GM21367 (cell line): Measurements from ENCODE around the gene KCNJ4.

ENCODE experiments used
- ATAC-seq: cut with Tn5 transposase; IDR thresholded peaks from one replicate; pipeline ENCODE4 v1.9.1; 2021; ENCODE audit not compliant: unreplicated experiment

Gene KCNJ4

GRCh38 chr22:38455076-38455529, at the start of gene KCNJ4:
Gene KCNJ4 (minus strand): TSS chr22:38455199. CDS start chr22:38428132, 27,067 bp downstream.
- ATAC-seq: no peak

GRCh38 chr22:38503021-38503420, 48.0 kb upstream of the KCNJ4 start:
- ATAC-seq: no peak

DNA sequence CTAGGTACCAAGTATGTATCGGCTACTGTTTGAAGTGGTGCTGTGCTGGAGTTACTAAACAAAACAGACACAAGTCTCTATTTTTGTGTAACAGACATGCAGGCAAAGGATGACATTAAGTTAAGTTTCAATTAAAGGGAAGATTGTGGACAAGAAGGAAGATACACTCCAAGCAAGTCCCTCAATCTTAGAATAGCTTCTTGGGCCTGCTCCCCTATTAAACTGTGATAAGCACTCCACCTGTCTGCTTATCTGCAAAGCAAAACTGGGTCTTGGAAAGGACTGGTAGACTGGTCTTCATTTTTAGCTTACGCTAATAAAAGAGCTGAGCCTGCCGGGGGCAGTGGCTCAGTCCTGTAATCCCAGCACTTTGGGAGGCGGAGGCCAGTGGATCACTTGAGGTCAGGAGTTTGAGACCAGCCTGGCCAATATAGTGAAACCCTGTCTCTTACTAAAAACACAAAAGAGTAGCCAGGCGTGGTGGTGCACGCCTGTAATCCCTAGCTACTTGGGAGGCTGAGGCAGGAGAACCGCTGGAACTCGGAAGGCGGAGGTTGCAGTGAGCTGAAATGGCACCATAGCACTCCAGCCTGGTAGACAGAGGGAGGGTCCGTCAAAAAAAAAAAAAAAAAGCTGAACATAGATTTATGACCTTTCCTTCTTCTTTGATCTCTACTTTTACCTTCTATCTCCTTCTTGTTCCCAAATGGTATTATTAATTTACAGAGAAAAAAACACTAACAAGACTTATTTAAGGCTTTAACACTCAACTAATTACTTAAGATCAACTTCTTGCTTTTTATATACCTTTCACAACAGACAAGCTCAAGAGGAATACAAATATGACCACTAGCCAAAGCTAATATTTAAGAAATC, 47.0 kb upstream of the KCNJ4 start:
- no peak for ATAC-seq

DNA sequence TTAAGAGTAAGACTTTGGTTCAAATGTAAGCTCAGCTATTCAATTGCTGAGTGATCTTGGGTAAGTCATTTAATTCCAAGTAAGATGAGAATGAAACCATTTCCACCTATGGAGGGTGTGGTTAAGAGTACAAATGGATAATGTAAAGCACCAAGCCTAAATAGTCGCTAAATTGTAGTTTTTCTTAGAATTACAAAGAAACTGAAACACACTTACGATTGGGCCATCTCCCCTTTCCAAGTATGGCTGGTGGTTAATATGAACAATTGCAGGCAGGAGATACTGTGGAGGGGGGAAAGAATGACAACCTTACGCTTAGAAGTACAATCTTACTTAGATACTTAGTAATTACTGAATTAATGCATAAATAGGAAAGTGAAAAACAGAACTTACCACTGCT, 42.9 kb upstream of the KCNJ4 start:
- ATAC-seq: no peak

DNA sequence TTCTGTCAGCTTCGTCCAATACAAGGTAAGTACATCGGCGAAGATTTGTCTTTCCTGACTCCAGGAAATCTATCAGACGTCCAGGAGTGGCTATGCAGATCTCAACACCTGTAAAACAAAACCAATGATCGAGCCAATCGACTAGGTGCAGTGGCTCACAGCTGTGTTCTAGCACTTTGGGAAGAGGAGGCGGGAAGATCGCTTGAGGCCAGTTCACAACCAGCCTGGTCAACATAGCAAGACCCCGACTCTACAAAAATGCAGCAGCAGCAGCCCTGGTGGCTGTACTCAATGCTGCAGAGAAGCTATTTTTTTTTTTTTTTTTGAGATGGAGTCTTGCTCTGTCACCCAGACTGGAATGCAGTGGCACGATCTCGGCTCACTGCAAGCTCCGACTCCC, 39.9 kb upstream of the KCNJ4 start:
- ATAC-seq: no peak

- ATAC-seq: no peak
Observed at GRCh38 chr22:38494498-38494897, 39.5 kb upstream of the KCNJ4 start.

GRCh38 chr22:38491707-38492348, 36.8 kb upstream of the KCNJ4 start:
- no peak for ATAC-seq

GRCh38 chr22:38490915-38491314, 35.9 kb upstream of the KCNJ4 start:
- ATAC-seq: no peak

- ATAC-seq: no peak
Observed at GRCh38 chr22:38490475-38490874, 35.5 kb upstream of the KCNJ4 start.

DNA sequence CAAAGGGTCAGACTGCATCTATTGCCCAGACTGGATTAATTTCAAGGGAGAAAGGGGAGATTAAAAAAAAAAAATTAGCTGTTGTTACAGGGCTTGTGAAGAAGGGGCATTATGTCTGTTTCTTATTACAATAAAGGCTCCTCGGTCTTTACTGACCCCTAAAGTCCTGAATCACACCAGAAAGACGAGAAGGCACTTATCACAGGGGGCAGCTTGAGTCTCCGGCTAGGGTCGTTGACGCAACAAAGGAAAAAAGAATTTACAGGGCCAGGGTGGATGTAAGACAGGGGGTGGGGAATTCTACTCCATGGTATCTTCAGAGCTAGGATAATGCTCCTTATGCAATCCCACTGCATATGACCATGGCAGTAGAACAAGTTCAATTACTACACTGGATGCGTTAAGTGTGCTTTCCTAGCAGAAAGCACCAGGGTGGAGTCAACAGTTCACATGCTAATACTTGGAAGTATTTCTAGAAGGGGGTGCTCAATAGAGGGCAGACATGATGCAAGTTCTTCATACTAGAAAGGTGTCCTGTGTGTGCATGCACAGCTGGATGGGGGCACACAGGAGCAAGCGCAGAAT, 34.7 kb upstream of the KCNJ4 start:
- ATAC-seq: no peak

GRCh38 chr22:38489142-38489541, 34.1 kb upstream of the KCNJ4 start:
- ATAC-seq: no peak

- ATAC-seq: no peak
Observed at GRCh38 chr22:38487946-38488345, 32.9 kb upstream of the KCNJ4 start.

DNA sequence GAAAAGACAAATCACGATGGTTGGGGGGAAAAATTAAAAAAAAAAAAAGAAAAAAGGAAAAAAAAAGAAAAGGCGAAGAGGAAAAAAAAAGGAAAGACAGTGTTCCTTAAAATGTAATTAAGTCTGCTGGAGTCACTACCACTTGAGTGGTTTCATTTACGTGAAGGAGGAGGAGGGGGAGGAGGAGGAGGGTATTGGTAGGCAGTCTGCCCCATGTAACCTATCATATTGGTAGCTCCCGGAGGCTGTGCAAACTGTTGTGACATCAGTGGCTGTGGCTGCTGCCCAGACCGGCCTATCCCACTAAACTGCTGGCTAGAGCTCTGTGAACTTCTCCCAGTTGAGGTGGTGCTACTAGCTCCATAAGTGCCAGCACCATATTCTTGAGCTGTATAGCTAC, 30.8 kb upstream of the KCNJ4 start:
- no peak for ATAC-seq

GRCh38 chr22:38484244-38484643, 29.2 kb upstream of the KCNJ4 start:
- no peak for ATAC-seq

DNA sequence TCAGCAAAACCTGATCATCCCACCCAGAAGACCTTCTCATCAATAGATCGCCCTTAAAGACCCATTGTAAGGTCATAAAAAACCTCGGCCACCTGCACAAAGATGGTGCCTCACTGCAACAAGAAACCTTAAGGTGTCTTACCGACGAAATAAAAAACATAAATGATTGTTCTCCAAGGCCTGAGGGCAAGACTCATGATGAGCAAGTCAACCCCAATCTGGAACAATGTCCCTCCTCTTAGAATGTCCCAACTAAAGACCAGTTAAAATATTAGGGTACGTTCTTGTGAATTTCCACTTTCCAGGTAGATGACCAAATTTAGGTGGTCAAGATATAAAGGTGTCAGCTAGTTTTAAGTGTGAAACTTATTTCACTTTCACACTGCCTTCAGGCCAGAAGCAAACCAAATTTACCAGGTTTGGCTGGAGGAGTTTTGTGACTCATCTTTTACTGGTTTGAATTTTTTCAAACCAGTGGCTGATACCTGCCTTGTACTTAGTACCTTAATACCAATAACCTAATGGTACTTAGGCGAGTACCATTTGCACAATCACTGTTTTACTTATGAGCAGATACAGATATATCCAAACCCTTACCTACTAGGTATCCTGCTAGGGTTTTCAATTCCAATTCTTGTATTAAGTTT, 27.8 kb upstream of the KCNJ4 start:
- no peak for ATAC-seq

DNA sequence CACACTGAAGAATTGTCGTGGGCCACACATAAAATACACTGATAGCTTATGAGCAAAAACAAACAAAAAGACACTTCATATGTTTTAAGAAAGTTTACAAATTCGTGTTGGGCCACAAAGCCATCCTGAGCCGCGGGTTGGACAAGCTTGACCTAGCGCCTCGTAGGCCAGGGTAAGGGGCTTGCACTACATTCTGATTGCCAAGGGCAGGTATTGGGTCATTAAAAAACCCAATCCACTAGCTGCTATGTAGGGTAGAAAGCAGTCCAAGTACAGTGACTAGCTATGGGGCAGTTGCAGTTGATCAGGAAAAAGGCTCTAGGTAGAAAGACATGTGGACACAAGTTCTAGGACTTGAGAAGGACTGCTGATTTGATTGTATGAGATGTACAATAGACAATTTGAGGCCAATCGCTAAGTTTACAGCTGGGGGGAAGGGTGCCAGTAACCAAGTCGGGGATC, 26.9 kb upstream of the KCNJ4 start:
- no peak for ATAC-seq

DNA sequence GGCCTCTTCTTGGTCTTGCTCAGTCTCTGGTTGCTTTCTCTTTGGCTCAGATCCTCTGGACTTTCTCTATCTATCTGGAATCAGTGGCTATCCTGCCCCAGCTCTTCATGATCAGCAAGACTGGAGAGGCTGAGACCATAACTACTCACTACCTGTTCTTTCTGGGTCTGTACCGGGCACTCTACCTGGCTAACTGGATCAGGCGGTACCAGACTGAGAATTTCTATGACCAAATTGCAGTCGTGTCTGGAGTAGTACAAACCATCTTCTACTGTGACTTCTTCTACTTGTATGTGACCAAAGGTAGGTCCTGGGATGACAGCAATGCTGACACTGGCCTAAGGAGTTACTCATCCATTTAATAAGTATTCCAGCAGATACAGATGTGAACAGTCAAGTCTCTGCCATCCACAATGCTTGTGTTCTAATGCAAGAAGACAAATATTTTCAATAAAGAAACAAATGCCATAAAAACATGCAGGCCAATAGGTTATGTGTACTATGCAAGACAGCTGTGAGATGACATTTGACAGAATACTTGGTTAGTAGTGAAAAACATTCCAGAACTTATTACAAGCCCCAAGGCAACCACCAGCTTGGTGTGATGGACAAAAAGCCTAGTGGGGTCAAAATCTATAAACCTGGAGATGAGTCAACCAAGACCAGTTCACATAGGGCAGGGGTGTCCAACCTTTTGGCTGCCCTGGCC, 26.3 kb upstream of the KCNJ4 start:
- no peak for ATAC-seq

DNA sequence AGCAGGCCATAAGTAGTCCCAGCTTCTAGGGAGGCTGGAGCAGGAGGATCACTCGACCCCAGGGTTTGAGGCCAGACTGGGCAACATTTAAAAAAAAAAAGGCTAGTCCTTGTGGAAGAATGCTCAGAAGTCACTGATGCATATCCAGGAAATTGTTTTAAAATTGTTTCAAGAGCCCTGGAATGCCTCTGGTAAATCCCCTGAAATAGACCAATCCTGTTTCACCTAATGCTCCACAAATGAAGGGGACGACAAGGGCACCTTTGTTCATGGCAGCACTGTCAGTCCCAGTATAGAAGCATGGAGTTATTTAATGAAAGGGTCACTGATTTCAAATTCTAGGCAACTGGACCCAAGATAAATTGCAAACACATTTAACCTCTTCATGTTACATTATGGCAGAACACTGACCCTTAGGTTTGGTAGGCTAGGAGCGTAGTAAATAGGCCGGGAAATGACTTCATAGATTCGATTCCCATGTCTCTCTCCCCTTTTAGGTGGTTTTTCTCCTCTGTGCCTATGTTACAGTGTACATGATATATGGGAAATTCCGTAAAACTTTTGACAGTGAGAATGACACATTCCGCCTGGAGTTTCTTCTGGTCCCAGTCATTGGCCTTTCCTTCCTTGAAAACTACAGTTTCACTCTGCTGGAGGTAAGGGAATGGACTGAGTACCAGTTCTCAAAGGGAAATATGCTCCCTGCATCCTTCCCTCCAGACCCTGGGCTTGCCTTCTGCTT, 24.3 kb upstream of the KCNJ4 start:
- ATAC-seq: no peak

DNA sequence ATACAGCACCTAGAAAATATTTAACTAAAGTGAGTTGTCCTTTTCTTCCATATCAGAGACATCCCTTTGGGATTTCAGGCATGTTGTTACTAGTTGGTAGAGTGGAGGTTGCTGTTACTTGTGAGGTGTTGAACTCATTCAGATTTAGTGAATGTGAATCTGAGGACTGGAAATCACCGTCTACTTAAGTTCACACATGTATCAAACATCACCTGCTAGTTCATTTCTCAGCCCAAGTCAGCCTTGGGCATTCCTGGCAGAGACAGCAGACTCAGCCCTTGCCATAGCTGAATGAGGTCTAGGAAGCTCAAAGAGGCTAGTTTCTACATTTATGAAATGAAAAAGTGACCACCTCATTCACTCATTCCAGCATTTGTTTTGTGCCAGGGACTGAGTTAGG, 22.6 kb upstream of the KCNJ4 start:
- no peak for ATAC-seq

GRCh38 chr22:38474003-38474607, 19.1 kb upstream of the KCNJ4 start:
- ATAC-seq: no peak
